AG10803 (cell line): ENCODE results near the gene ZNF346.

Experiments used
- DNase-seq: peaks from one replicate; pipeline ENCODE4 v3.0.0; 2010; ENCODE audit warnings: low read depth
- H3K4me3 ChIP-seq: 2 replicates; pipeline ENCODE4 v1.5.1; 2011; ENCODE audit warnings: mild to moderate bottlenecking, low read length, control low read depth
- CTCF ChIP-seq: conservative IDR thresholded peaks from 2 replicates; pipeline ENCODE4 v1.5.1; 2011; ENCODE audit warnings: mild to moderate bottlenecking, low read length, control low read depth, inconsistent platforms

ZNF346 gene

DNA sequence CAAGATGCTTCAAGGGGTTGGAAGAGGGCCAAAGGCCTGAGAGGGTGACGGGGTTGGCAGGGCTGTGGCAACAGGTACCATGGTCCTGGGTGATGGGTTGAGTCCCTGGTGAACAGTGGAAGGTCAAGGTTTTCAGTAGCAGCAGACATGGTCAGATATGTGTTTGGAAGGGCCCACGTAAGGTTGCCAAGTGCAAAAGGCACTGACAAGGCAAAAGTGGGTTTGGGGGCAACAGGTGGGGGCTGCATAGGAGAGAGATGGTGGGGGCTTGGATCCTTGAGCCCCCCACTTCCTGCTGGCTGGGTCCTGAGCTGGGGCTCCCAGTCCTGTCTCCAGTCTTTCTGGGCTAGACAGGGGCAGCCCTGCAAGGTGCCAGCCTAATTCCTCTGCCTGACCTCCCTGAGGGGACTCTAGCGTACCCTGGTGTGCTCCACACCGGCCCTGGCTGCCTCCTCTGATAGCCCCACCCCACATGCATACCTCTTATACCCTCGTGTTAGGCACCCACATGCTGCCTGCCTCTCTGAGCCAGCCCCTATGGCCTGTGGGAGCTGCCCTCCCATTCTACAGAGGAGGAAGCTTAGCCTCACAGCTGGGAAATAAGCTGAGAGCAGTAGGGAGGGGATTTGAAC lies 90.2 kb downstream of the ZNF346 start:
- no peak for DNase-seq
- TF ChIP-seq CTCF: no peak
- no peak overlapping the region for H3K4me3 ChIP-seq

DNA sequence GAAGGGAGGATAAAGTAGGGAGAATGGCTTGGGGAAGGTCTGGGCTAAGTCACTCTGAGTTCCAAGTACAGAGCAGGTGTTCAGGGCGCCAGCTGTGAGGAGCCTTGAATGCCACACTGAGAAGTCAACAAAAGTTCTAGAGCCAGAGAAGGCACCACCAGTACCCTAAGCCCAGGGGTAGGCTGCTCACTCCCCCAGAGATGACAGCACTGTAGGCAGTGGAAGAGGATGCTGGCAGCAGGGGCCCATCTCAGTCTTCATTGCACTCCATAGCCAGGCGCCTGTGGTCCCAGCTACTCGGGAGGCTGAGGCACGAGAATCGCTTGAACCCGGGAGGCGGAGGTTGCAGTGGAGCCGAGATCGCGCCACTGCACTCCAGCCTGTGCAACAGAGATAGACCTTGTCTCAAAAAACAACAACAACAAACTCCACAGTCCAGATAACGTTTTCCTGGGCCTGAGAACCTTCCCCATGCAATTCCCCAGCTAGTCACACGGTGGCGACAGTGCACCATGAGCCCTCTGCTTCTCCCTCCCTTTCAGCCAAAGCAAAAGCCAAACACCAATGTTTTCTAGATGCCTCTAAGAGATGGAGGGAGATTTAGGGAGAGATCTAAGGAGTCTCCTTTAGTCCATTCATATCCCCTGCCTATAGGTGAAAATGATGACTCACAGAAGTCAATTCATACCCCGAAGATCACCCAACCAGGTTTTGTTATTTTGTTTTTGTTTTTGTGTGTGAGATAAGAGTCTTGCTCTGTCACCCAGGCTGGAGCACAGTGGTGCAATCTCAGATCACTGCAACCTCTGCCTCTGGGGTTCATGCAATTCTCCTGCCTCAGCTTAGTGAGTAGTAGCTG lies 91.3 kb downstream of the ZNF346 start:
- TF ChIP-seq CTCF: peak; percentile 100
- DNase-seq: peak; percentile 67
- no peak overlapping the region for H3K4me3 ChIP-seq

GRCh38 chr5:177116631-177117373 lies 94.3 kb downstream of the ZNF346 start:
- H3K4me3 ChIP-seq: peak overlapping the region; percentile 36
- peak; percentile 83 for DNase-seq
- no peak for TF ChIP-seq CTCF

DNA sequence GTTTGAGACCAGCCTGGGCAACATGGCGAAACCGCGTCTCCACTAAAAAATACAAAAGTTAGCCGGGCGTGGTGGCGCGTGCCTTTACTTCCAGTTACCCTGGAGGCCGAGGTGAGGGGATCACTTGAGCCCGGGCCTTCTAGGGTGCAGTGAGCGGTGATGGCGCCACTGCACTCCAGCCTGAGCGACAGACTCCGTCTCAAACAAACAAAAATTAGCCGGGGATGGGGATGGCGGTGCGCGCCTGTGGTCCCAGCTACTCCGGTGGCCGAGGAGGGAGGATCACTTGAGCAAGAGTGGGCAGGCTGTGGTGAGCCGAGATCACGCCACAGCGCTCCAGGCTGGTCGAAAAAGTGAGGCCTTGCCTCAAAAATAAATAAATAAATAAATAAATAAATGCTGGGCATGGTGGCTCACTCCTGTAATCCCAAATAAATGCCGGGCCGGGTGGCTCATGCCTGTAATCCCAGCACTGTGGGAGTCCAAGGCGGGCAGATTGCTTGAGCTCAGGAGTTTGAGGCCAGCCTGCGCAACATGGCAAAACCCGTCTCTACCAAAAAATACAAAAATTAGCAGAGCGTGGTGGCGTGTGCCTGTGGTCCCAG lies 95.0 kb downstream of the ZNF346 start:
- no peak for DNase-seq
- no peak for TF ChIP-seq CTCF
- H3K4me3 ChIP-seq: no peak overlapping the region

DNA sequence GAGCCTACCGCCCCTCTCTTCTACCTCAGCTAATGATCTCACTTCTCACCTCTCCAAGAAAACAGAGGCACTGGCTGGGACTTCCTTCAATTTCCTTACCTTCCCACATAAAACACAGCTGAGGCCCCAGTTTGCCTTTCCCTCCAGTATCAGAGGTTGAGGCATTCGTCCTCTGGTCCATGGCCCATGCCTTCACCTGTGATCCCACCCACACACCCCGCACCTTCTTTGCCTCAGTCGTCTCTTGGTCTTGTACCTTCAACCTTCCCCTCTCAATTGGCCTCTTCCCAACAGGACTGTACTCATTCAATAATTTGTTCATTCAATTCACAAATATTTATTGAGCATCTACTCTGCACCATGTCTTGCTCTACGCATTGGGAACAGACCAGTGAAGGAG lies 100.1 kb downstream of the ZNF346 start:
- no peak for DNase-seq
- no peak overlapping the region for H3K4me3 ChIP-seq
- TF ChIP-seq CTCF: no peak

DNA sequence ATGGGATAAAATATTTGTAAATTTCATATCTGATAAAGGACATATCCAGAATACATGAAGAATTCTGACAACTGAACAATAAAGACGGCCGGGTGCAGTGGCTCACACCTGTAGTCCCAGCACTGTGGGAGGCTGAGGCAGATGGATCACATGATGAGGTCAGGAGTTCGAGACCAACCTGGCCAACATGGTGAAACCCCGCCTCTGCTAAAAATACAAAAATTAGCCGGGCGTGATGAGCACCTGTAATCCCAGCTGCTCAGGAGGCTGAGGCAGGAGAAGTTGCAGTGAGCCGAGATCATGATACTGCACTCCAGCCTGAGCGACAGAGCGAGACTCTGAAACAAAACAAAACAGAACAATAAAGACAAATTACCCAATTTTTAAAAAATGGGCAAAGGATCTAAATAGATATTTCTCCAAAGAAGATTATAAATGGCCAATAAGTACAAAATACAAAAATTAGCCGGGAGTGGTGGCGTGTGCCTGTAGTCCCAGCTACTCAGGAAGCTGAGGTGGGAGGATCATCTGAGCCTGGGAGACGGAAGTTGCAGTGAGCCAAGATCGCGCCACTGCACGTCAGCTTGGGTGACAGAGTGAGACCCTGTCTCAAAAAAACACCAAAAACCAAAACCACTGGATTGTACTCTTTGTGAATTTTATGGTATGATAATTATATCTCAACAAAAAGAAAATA lies 101.4 kb downstream of the ZNF346 start:
- TF ChIP-seq CTCF: no peak
- DNase-seq: no peak
- H3K4me3 ChIP-seq: no peak overlapping the region
